Measurements from ENCODE around the gene DOCK4.

The DOCK4 gene

DNA sequence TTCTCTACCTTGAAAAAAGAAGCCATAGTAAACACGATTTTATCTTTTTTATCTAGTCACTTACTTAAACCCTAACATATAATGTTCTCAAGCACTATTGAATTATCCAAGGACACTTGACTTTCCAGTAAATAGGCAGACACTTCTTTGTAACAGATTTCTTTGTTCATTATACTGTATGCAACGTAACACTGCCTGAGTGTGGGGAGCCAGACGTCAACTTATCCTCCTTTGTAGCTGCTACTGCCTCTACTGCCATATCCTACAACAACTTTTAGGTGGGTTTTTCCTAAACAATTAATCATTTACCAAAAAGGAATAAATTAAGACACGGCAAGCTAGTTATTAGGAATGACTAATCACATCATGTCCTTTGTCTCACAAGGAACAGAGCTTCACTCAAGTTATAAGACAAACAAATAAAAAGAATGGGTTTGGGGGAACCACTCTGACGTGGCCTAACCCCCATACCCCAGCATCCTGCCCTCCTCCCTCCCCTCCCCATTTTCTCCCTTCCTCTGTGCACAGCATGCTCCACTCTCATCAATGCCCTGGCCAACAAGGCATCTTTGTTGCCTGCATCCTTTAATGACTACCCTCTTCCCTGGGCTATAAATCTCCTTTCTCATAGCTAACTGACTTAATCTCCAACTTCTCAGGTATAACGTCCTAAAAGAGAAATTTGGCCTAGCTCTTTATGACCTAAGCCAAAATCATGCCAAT is 43.3 kb downstream of the DOCK4 start:
- no peak for DNase-seq (ENCODE audit: low read depth, low spot score)
- H3K27ac ChIP-seq = no peak overlapping the region

GRCh38 chr7:112162142-112162766 is 43.9 kb downstream of the DOCK4 start:
- DNase-seq (ENCODE audit: low read depth, low spot score) = no peak
- H3K27ac ChIP-seq = no peak overlapping the region

GRCh38 chr7:112161253-112162141 is 44.7 kb downstream of the DOCK4 start:
- DNase-seq (ENCODE audit: low read depth, low spot score) = no peak
- H3K27ac ChIP-seq = no peak overlapping the region

DNA sequence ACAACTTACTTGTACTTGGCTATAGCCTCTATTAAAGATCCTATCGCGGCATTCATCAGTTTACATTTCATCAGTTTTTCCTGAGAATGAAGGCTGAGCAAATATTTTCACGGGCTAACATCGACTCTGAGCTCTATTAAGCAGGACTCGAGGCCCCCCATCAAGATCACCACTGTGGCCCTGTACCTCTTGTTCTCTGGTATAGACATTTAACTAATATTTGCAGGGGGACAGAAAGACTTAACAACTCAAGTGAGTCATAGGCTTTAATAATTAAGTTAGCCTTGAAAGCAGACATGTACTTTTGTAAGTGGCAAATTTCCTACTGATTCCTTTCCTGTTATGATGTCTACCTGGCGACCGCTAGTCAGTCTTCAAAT is 45.4 kb downstream of the DOCK4 start:
- peak overlapping the region; percentile 9 for H3K27ac ChIP-seq
- no peak for DNase-seq (ENCODE audit: low read depth, low spot score)

DNA sequence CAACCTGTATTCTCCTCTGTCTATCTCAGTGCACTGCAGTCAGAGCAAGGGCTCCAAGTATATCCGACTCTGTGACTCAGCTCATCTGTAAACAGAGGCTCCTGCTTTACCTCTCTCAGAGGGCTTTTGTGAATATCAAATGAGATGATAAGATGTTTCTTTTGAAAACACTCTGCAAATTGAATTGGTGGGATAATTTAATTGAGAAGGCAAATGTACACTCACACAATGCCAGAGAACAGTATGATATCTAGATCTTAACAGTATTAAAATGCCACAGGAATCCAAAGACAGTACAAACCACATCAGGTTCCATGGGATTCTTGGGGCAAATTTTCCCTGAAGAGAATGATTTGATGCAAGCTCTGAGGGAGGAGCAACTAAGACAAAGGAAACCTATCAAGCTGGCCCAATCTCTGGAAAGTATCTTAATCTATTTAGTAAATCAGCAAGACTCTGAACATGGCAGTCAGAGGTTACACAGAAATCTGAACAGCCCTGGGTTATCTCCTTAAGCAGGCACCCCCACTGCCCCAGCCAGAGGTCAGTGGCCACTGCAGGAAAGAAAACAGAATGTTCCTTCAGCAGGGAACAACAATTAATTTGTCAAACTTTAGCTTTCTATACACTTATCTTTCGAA is 45.9 kb downstream of the DOCK4 start:
- H3K27ac ChIP-seq = peak overlapping the region; percentile 9
- no peak for DNase-seq (ENCODE audit: low read depth, low spot score)

DNA sequence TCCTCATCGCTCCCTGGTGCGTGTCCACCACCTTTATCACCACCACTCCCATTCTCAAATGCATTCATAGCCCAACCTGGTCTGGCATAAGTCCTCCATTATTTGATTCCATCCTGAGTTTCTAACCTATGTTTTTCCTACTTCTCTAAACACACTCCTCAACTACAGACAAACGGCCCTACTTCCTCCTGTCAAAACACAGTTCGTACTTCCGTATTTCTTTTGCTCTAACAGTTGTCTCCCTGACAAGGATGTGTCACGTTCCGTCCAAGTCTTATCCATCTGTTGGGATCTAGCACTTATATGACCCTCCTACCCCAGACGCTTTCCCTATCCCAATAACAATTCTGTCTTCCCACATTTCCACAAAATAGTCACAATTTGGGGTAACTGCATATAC is 46.8 kb downstream of the DOCK4 start:
- DNase-seq (ENCODE audit: low read depth, low spot score) = no peak
- no peak overlapping the region for H3K27ac ChIP-seq

DNA sequence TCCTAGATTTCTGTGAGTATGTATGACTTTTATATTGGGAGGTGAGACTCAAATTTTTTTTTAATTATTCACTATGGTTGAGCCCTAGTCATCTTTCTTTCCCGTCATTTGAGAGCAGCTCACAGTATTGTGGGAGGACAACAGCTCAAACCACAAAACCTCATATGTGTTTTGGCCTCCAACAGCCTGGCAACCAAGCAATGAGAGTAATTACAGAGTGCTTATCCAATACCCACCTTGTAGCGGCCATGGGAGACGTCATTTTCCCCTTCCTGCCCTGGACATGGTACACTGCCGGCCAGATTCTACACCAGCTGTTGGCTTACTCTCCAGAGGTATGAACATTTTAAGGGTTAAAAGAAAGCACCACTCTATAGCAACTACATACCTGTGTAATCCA is 49.1 kb downstream of the DOCK4 start:
- peak; percentile 27 for DNase-seq (ENCODE audit: low read depth, low spot score)
- no peak overlapping the region for H3K27ac ChIP-seq

GRCh38 chr7:112156412-112156811 is 49.8 kb downstream of the DOCK4 start:
- DNase-seq (ENCODE audit: low read depth, low spot score) = no peak
- H3K27ac ChIP-seq = no peak overlapping the region

- no peak overlapping the region for H3K27ac ChIP-seq
- no peak for DNase-seq (ENCODE audit: low read depth, low spot score)
Measured at GRCh38 chr7:112154690-112155089, 51.5 kb downstream of the DOCK4 start.

DNA sequence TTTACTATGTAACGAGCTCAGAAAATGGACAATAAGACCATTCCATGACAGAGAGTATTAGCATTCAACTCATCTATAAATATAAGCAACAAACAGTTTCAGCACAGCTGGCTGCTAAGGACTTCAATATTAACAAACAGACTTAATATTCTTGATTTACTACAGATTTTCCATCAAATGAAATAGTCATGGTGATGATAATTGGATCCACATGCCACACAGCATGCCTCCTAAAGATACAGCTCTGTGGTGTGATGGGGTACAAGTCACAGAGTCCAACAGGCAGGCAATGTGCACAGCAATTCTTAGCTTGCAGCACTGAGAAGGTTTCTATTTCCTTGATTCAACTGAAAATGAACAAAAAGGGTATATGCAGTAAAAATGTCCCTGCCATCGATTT is 54.0 kb downstream of the DOCK4 start:
- H3K27ac ChIP-seq = no peak overlapping the region

GRCh38 chr7:112150823-112151641 is 55.2 kb downstream of the DOCK4 start:
- H3K27ac ChIP-seq = no peak overlapping the region
- DNase-seq (ENCODE audit: low read depth, low spot score) = no peak

More for the DNA sequence above, 54.0 kb downstream of the DOCK4 start:
- no peak for DNase-seq (ENCODE audit: low read depth, low spot score)

DNA sequence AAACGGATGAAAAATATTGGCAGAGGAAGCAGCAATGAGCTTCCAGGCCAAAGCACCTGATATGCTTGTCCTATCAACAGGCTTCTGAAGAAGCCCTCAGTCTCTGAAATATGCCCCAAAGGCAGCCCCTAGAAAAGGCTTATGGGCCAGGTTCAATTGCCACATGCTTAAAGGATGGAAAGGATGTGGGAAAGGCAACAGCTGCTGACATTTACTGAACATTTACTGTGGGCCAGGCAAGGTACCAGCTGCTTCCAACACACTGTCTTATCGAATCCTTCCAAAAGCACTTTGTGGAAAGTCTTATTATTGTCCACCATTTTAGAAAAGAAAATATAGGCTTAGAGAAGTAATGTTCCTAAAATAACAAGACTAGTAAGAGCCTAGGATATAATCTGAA is 56.5 kb downstream of the DOCK4 start:
- H3K27ac ChIP-seq = no peak overlapping the region
- no peak for DNase-seq (ENCODE audit: low read depth, low spot score)

DNA sequence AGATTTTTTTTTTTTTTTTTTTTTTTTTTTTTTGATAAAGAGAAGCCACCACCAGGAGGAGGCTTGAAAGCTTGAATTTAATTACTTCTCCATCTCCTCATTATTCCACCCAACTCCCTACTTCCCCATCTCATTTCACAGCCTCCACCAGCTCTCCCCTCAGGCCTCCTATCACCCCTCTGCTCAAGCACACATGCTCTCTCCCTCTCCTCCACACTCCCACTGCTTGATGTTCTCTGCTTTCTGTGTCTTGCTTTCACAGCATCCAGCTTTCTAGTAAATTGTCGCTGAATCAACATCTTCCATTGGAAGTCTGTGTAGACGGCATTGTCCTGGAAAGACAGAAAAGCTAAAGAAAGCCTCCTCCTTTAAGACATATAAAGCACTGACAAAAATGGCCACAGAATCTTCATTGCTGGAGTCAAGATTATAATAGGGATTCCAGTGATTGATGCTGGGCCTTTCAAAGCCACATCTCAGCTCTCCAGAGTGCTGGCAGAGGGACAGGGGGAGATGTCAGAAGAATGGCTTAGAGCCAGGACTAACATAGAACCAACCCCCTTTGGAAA is 58.3 kb downstream of the DOCK4 start:
- no peak overlapping the region for H3K27ac ChIP-seq
- no peak for DNase-seq (ENCODE audit: low read depth, low spot score)

GRCh38 chr7:112145206-112145605 is 61.0 kb downstream of the DOCK4 start:
- H3K27ac ChIP-seq = no peak overlapping the region
- no peak for DNase-seq (ENCODE audit: low read depth, low spot score)

DNA sequence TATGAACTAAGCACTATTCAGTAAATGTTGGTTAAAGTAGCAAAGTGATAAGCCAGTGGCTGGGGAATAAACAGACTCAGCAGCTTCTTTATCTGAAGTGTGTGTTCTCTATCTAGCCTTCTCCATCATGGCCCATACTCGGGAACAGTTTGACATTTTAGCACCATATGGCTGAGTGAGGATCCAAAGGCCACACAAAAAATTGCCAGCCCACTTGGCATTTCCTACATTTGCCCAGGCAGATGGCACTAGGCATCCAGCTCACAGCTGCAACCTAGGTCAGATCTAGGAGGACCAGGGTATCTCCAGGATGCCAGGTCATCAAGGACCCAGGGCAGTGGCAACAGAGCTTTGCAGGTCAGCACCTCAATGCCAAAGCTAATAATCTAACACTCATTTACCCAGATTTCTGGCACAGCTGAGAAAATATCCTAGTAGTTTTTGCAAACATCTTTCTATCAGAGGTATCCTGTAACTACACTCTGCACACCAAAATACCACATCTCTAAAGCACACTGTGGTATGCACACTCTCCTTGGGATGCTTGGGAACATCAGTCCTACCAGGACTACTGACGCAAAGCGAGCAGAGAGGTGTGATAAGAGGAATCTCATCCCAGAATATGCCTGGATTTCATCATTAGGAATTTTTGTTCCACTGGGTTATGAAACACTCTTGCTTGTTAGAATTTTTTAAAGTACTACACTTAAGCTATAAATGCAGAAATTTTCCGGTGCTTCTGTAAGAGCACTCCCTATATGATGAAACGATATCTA is 61.7 kb downstream of the DOCK4 start:
- no peak overlapping the region for H3K27ac ChIP-seq

GRCh38 chr7:112143582-112143981 is 62.6 kb downstream of the DOCK4 start:
- H3K27ac ChIP-seq = no peak overlapping the region
- no peak for DNase-seq (ENCODE audit: low read depth, low spot score)

More for the DNA sequence above, 61.7 kb downstream of the DOCK4 start:
- no peak for DNase-seq (ENCODE audit: low read depth, low spot score)

GRCh38 chr7:112143136-112143535 is 63.1 kb downstream of the DOCK4 start:
- no peak for DNase-seq (ENCODE audit: low read depth, low spot score)
- H3K27ac ChIP-seq = no peak overlapping the region

DNA sequence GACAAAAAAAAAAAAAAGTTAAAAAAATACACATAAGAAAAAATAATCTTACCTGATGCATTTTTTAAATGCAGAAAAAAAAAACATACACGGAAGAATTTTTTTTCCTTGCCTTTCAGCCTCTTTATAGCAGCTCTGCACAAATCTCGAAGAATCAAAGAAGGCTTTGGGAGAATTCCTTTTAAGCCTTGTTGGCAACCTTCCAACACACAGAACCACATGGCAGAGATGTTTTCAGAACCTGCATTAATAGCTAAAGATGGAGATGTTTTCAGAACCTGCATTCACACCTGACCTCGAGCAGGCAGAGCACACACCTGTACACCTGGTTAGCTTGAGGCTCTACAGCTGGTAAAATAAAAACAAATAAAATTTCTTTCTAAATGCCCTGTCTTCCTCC is 65.6 kb downstream of the DOCK4 start:
- no peak overlapping the region for H3K27ac ChIP-seq
- DNase-seq (ENCODE audit: low read depth, low spot score) = no peak

DNA sequence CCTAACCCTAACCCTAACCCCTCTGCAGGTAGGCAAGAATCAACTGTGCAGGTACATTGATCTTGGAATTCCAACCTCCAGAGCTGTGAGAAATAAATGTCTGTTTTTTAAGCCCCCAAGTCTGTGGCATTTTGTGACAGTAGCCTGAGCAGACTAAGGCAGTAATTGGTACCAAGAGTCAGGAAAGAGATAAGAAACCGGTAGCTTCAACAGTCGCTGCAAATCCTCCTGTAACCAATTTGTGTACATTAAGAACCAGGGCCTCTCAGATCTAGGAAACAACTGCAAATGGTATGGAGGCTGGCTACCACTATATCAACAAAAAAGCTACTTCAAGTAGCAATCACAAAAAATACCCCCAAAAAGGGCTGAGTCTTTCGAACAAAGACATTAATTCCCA is 67.3 kb downstream of the DOCK4 start:
- no peak for DNase-seq (ENCODE audit: low read depth, low spot score)
- H3K27ac ChIP-seq = no peak overlapping the region

All from epithelial cell of prostate (primary cell).